Activated B cell treated with CpG ODN at 0.5 μM for 24 hours (primary cell): ENCODE results near the gene SOBP. TPM values are rescaled to one million over a fixed set of nuclear protein-coding genes. Genes with fewer than 3 reads are reported as not detected.

Experiments
- ATAC-seq: fragments of 200-7000 bp; cut with Tn5 transposase; one replicate; pipeline ENCODE4 v1.10.0; 2021; ENCODE audit warnings: low read depth, mild to moderate bottlenecking, moderate library complexity
- CTCF ChIA-PET: fragments of 350-600 bp; sonication (Branson Sonifier 250); formaldehyde crosslinking; loops from one replicate; lab custom pipeline; 2021; ENCODE audit warnings: antibody characterized with exemption; lab: Charles Lee
- POLR2A ChIA-PET: fragments of 350-600 bp; sonication (Branson Sonifier 250); formaldehyde crosslinking; loops from one replicate; lab custom pipeline; 2021; ENCODE audit warnings: antibody characterized with exemption; lab: Charles Lee
- DNase-seq: peaks from one replicate; pipeline ENCODE4 v3.0.0; 2022
- H3K27ac Mint-ChIP-seq: one replicate; pipeline ENCODE4 v1.8.0; 2020; ENCODE audit warnings: mixed read lengths
- H3K27me3 Mint-ChIP-seq: one replicate; pipeline ENCODE4 v1.8.0; 2021; ENCODE audit warnings: mixed read lengths
- H3K36me3 Mint-ChIP-seq: one replicate; pipeline ENCODE4 v1.8.0; 2021; ENCODE audit warnings: low read depth, mixed read lengths
- H3K4me1 Mint-ChIP-seq: one replicate; pipeline ENCODE4 v1.8.0; 2021; ENCODE audit warnings: mixed read lengths
- H3K4me3 Mint-ChIP-seq: one replicate; pipeline ENCODE4 v1.8.0; 2020; ENCODE audit warnings: mild to moderate bottlenecking, mixed read lengths
- H3K9me3 Mint-ChIP-seq: one replicate; pipeline ENCODE4 v1.8.0; 2020; ENCODE audit warnings: mixed read lengths
- intact Hi-C: fragments of 100-400 bp; cut with micrococcal nuclease; formaldehyde crosslinking; loops from one replicate; pipeline ENCODE4 v1.15.1; 2024
- total RNA-seq: library from RNA; stranded (reverse); gene quantifications from 2 replicates; pipeline ENCODE4 v1.2.3, GENCODE V29; 2022
- TF ChIP-seq, protein P1 (sequence below): fragments of 200-600 bp; IDR thresholded peaks from one replicate; pipeline ENCODE4 v1.8.0; 2022; ENCODE audit warnings: antibody characterized with exemption, mild to moderate bottlenecking

SOBP gene
- total RNA-seq, 1 donor from 2014 or later: 1.1 TPM

GRCh38 chr6:107531868-107532267, 42.0 kb downstream of the SOBP start:
- H3K9me3 Mint-ChIP-seq: no peaks in the 10 kb centered on the region
- DNase-seq (no peak), ATAC-seq (no peak)
- no peak overlapping the region for H3K4me3 Mint-ChIP-seq
- no peaks in the 10 kb centered on the region for H3K4me1 Mint-ChIP-seq
- ChIA-PET CTCF (no interaction called here), POLR2A (no interaction called here)
- no peak overlapping the region for H3K27ac Mint-ChIP-seq
- TF ChIP-seq, protein P1, sequence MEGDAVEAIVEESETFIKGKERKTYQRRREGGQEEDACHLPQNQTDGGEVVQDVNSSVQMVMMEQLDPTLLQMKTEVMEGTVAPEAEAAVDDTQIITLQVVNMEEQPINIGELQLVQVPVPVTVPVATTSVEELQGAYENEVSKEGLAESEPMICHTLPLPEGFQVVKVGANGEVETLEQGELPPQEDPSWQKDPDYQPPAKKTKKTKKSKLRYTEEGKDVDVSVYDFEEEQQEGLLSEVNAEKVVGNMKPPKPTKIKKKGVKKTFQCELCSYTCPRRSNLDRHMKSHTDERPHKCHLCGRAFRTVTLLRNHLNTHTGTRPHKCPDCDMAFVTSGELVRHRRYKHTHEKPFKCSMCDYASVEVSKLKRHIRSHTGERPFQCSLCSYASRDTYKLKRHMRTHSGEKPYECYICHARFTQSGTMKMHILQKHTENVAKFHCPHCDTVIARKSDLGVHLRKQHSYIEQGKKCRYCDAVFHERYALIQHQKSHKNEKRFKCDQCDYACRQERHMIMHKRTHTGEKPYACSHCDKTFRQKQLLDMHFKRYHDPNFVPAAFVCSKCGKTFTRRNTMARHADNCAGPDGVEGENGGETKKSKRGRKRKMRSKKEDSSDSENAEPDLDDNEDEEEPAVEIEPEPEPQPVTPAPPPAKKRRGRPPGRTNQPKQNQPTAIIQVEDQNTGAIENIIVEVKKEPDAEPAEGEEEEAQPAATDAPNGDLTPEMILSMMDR: no peak
- no peaks in the 10 kb centered on the region for H3K36me3 Mint-ChIP-seq
- intact Hi-C loops: no loop called here
- H3K27me3 Mint-ChIP-seq: no peaks in the 10 kb centered on the region

GRCh38 chr6:107532706-107533105, 42.8 kb downstream of the SOBP start:
- H3K9me3 Mint-ChIP-seq: no peaks in the 10 kb centered on the region
- POLR2A ChIA-PET: no interaction called here

DNA sequence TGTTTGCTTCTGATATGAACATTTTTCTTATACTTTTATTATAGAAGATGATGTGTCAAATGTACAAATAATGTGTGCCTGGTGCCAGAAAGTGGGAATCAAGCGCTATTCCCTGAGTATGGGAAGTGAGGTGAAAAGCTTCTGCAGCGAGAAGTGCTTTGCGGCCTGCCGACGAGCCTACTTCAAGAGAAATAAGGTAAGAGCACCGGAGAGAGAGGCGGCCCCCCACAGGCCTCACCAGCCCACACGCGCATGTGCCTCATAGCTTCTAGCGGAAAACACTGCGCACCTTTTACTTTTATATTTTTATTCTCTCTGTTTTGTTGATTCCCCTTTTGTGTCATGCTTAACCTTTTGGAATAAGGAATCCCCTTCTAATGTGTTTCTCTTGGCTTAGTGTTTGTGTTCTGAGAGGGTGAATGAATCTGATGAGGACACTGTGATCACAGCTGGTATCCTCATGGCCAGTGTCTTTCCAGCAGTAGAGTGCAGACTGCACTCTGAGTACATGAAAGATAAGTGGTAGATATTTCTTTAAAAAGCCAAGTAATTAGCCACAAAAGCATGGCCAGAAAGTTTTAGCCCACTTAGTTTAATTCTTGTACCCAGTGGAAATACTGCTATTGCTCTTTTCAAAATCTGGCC, 43.6 kb downstream of the SOBP start:
- Mint-ChIP-seq H3K36me3 (no peaks in the 10 kb centered on the region), H3K4me1 (no peaks in the 10 kb centered on the region), H3K4me3 (no peak overlapping the region), H3K9me3 (no peaks in the 10 kb centered on the region), H3K27me3 (no peaks in the 10 kb centered on the region), H3K27ac (no peak overlapping the region)
- POLR2A ChIA-PET: no interaction called here
- ATAC-seq: no peak
- CTCF ChIA-PET: no interaction called here
- DNase-seq: no peak
- TF ChIP-seq, protein P1: no peak
- intact Hi-C loops: no loop called here

More at GRCh38 chr6:107532706-107533105, 42.8 kb downstream of the SOBP start:
- TF ChIP-seq, protein P1: no peak
- CTCF ChIA-PET: no interaction called here
- DNase-seq (no peak), ATAC-seq (no peak)
- no peaks in the 10 kb centered on the region for H3K36me3 Mint-ChIP-seq
- H3K27ac Mint-ChIP-seq: no peak overlapping the region
- H3K27me3 Mint-ChIP-seq: no peaks in the 10 kb centered on the region
- no peak overlapping the region for H3K4me3 Mint-ChIP-seq
- no peaks in the 10 kb centered on the region for H3K4me1 Mint-ChIP-seq
- intact Hi-C loops: no loop called here

GRCh38 chr6:107534571-107535141, 44.7 kb downstream of the SOBP start:
- ATAC-seq: no peak
- intact Hi-C loops: no loop called here
- ChIA-PET POLR2A (no interaction called here), CTCF (no interaction called here)
- no peak for DNase-seq
- TF ChIP-seq, protein P1: no peak
- H3K4me3 Mint-ChIP-seq: no peak overlapping the region
- peaks cover 4% of the 10 kb centered on the region for H3K27me3 Mint-ChIP-seq
- no peak overlapping the region for H3K27ac Mint-ChIP-seq
- no peaks in the 10 kb centered on the region for H3K36me3 Mint-ChIP-seq
- no peaks in the 10 kb centered on the region for H3K4me1 Mint-ChIP-seq
- no peaks in the 10 kb centered on the region for H3K9me3 Mint-ChIP-seq

GRCh38 chr6:107535626-107536025, 45.7 kb downstream of the SOBP start:
- Mint-ChIP-seq H3K27me3 (peaks cover 5% of the 10 kb centered on the region), H3K9me3 (no peaks in the 10 kb centered on the region), H3K4me1 (no peaks in the 10 kb centered on the region), H3K27ac (no peak overlapping the region), H3K4me3 (no peak overlapping the region), H3K36me3 (no peaks in the 10 kb centered on the region)
- DNase-seq: no peak
- no peak for ATAC-seq
- ChIA-PET POLR2A (no interaction called here), CTCF (no interaction called here)
- intact Hi-C loops: no loop called here
- TF ChIP-seq, protein P1: no peak
